IgD-negative memory B cell (primary cell): ENCODE results near the gene BGN. TPM values are rescaled to one million over a fixed set of nuclear protein-coding genes. Genes with fewer than 3 reads are reported as not detected.

Experiments used
- H3K27ac Mint-ChIP-seq, 3 donors: one replicate each; pipeline ENCODE4 v1.8.0; 2020 to 2022; ENCODE audit warnings: mild to moderate bottlenecking in 3 of 3, mixed read lengths in 3 of 3, moderate library complexity in 1 of 3
- H3K27me3 Mint-ChIP-seq: one replicate; pipeline ENCODE4 v1.8.0; 2021; ENCODE audit warnings: mixed read lengths
- H3K36me3 Mint-ChIP-seq: one replicate; pipeline ENCODE4 v1.8.0; 2020; ENCODE audit warnings: mild to moderate bottlenecking, mixed read lengths
- H3K4me1 Mint-ChIP-seq, 3 donors: one replicate each; pipeline ENCODE4 v1.8.0; 2020 to 2022; ENCODE audit warnings: mixed read lengths in 3 of 3, mild to moderate bottlenecking in 1 of 3
- H3K4me3 Mint-ChIP-seq, 4 donors: one replicate each; pipeline ENCODE4 v1.8.0; 2020 to 2022; ENCODE audit warnings: mild to moderate bottlenecking in 4 of 4, mixed read lengths in 4 of 4, moderate library complexity in 3 of 4
- H3K9me3 Mint-ChIP-seq, 3 donors: one replicate each; pipeline ENCODE4 v1.8.0; 2020 to 2021; ENCODE audit warnings: mixed read lengths in 3 of 3, mild to moderate bottlenecking in 1 of 3
- polyA plus RNA-seq: library from polyadenylated mRNA; unstranded; fragments of 300-500 nt; fragmentation: Illumina TruSeq; gene quantifications from one replicate; pipeline ENCODE4 v1.2.3, GENCODE V29; 2021

BGN gene
- not detected for polyA plus RNA-seq

DNA sequence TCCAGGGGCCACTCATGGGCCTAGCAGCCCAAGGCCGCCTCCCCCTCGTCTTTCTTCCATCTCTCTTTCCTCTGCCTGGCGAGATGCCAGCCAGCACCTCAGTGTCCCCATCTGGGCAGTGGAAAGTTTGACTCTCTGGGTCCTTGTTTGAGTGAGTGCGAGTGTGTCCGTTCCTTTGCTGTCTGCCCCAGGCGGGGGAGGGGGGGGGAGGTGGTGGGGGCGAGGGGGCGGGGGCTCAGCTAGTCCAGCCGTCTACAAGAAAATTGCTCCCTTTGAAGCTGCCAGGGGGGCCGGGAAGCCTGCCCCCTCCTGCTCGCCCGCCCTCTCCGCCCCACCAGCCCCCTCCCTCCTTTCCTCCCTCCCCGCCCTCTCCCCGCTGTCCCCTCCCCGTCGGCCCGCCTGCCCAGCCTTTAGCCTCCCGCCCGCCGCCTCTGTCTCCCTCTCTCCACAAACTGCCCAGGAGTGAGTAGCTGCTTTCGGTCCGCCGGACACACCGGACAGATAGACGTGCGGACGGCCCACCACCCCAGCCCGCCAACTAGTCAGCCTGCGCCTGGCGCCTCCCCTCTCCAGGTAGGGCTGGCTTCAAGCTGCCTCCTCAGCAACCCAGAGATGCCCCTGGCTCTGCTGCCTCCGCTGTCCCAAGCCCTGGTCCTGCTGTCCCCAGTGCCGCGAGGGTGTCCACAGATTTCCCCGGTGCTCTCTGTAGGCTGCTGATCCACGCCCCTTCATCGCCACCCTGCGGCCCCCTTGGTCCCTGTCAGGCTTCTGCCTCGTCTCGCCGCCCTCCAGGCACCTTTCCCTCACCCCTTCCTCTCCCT, at the start of gene BGN:
BGN (plus strand) TSS at position 440 of the 821 bp plus-strand sequence. CDS start 9,652 bp downstream, outside the sequence.
- no peak within 1 kb of the TSS for H3K27ac Mint-ChIP-seq
- peak within 1 kb of the TSS in 2 of 4 donors; percentile 65 to 82 for H3K4me3 Mint-ChIP-seq
- H3K27me3 Mint-ChIP-seq: peaks cover 2% of the 10 kb centered on the region
- no peaks in the 10 kb centered on the region for H3K9me3 Mint-ChIP-seq
- H3K4me1 Mint-ChIP-seq: no peaks in the 10 kb centered on the region
- H3K36me3 Mint-ChIP-seq: no peaks in the 10 kb centered on the region

DNA sequence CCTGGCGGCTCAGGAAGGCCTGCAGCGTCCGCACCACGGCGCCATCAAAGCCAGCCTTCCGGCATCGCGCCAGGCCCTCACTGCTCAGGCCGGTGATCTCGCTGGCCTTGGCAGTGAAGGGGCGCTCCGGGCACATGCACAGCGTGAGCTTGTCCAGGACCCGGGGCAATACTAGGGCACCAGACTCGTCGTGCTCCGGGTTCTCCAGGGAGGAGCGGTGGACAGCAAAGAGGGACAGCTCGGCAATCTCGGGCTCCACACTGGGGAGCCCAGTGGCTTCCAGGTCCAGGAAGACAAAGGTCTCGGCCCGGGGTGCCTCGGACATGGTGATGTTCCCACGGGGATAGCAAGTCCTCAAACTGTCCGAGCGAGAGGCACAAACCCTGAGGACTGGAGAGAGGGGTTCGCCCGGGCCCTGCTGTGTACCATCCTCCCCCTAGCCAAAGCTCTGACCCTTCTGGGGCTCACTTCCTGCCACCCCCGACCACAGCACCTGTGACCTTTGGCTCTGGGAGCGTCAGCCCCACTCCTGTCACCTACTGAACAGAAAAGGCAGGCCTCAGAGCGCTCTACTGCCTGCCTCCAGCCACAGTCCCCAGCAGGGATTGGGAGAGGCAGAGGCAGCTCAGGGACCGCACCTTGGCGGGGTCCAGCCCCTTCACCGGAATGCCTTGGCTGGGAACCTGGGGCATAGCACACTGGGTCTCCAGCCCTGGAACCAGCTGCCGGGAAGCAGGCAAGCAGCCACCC, 49.5 kb upstream of the BGN start:
- no peaks in the 10 kb centered on the region for H3K36me3 Mint-ChIP-seq
- no peaks in the 10 kb centered on the region for H3K27me3 Mint-ChIP-seq
- H3K4me1 Mint-ChIP-seq: no peaks in the 10 kb centered on the region
- H3K4me3 Mint-ChIP-seq: no peak overlapping the region
- H3K27ac Mint-ChIP-seq: no peak overlapping the region
- no peaks in the 10 kb centered on the region for H3K9me3 Mint-ChIP-seq

DNA sequence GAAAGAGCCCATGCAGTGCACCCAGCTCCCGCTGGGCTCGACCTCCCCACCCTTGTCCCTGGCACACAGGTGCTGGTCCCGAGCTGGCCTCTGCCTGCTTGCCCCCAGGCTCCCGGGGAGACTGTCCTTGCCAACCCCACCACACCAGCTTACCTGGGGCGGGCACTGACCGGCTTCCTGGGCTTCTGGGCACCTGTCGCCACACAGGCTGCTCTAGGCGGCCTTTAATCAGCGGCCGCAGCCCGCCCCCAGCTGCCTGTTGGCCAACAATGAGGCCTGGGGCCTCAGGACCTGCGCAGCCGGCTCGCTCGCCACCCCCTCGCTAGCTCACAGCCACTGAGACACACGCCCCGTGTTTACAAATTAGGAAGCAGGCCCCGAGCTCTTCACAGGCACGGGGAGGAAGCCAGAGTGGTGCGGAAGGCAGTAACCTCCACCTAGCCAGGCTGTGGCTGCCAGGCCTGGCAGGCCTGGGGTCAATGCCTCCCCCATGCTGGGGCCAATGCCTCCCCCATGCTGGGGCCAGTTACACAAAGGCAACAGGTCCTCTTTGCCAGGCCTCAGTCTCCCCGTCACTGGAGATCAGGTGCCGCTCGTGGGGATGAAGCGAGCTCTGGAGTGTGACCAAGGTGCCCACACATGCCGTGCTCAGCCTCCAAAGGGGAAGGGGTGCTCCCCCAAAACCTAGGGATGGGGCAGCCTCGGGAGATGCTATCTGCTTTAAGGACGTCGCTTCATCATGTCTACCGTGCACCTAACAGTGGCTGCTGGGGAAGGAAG, 48.7 kb upstream of the BGN start, which contains the start of gene TREX2:
TREX2 (minus strand) TSS at position 201 of the 780 bp plus-strand sequence. CDS start 626 bp downstream, outside the sequence.
- Mint-ChIP-seq H3K4me3 (peak within 1 kb of the TSS in 1 of 4 donors; percentile 18), H3K27me3 (no peaks in the 10 kb centered on the region), H3K36me3 (no peaks in the 10 kb centered on the region), H3K9me3 (no peaks in the 10 kb centered on the region), H3K27ac (no peak within 1 kb of the TSS), H3K4me1 (no peaks in the 10 kb centered on the region)

DNA sequence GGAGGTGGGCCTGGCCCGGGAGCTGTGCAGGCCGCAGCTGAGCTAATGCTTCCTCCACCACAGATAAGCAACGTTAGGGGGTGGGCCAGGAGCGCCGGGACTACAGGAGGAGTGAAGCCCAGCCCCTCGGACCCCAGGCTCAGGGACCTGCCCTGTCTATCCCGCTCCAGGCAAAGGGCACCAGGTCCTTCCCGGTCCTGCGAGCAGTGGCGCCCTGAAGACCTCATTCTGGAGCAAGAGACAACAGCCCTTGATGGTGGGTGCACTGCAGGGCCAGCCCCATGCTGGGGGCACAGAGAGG, 48.2 kb upstream of the BGN start:
- no peaks in the 10 kb centered on the region for H3K27me3 Mint-ChIP-seq
- no peaks in the 10 kb centered on the region for H3K36me3 Mint-ChIP-seq
- no peaks in the 10 kb centered on the region for H3K9me3 Mint-ChIP-seq
- peak overlapping the region in 1 of 4 donors; percentile 18 for H3K4me3 Mint-ChIP-seq
- no peaks in the 10 kb centered on the region for H3K4me1 Mint-ChIP-seq
- H3K27ac Mint-ChIP-seq: no peak overlapping the region

DNA sequence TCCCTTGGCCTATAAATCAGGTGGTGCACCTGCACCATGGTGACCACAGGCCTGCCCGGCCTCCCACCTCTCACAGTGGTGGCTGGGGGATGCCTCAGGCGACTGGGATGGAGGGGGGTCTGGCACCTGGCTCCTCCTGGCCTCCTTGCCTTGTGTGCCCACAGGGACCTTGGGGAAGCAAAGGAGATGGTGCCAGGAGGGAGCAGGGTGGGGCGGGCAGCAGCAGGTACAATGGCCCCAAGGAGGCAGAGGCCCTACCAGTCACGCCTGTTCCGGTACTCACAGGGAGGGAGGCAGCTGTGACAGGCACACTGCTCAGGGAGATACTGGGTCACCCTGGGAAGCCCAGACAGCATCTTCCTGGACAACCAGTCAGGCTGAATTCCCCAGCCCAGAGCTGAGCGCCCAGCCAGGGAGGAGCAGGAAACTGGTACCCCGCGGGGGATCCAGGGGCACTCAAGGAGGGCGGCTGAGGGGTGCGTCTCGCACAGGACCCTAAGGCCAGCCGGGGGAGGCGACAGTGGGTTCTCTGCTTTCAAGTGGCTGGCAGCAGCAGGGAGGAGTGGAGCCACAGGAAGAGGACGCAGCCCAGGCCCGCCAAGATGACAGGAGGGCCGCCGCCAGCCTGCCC, 47.7 kb upstream of the BGN start:
- no peaks in the 10 kb centered on the region for H3K27me3 Mint-ChIP-seq

DNA sequence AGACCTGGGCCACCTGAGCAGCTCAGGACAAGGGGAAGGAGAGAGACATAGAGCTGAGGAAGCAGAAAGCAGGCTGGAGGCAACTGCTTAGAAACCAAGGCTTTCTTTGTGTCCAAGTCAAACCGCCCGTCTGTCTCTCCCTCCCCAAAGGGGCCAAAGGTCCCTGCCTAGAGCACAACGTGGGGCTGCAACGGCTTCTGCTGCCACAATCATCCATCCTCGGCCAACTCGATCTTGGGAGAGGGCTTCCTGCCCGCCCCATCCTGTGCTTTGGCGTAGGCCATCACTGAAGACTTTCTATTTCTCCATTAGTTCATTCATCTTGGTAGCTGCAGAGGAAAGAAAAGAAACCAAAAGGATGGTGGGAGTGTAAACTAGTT, 47.2 kb upstream of the BGN start:
- Mint-ChIP-seq H3K27ac (no peak overlapping the region), H3K4me1 (no peaks in the 10 kb centered on the region), H3K27me3 (no peaks in the 10 kb centered on the region), H3K36me3 (no peaks in the 10 kb centered on the region), H3K9me3 (no peaks in the 10 kb centered on the region), H3K4me3 (no peak overlapping the region)

More for the DNA sequence above, 47.7 kb upstream of the BGN start:
- H3K4me3 Mint-ChIP-seq: no peak overlapping the region
- no peaks in the 10 kb centered on the region for H3K4me1 Mint-ChIP-seq
- no peak overlapping the region for H3K27ac Mint-ChIP-seq
- H3K9me3 Mint-ChIP-seq: no peaks in the 10 kb centered on the region
- no peaks in the 10 kb centered on the region for H3K36me3 Mint-ChIP-seq

DNA sequence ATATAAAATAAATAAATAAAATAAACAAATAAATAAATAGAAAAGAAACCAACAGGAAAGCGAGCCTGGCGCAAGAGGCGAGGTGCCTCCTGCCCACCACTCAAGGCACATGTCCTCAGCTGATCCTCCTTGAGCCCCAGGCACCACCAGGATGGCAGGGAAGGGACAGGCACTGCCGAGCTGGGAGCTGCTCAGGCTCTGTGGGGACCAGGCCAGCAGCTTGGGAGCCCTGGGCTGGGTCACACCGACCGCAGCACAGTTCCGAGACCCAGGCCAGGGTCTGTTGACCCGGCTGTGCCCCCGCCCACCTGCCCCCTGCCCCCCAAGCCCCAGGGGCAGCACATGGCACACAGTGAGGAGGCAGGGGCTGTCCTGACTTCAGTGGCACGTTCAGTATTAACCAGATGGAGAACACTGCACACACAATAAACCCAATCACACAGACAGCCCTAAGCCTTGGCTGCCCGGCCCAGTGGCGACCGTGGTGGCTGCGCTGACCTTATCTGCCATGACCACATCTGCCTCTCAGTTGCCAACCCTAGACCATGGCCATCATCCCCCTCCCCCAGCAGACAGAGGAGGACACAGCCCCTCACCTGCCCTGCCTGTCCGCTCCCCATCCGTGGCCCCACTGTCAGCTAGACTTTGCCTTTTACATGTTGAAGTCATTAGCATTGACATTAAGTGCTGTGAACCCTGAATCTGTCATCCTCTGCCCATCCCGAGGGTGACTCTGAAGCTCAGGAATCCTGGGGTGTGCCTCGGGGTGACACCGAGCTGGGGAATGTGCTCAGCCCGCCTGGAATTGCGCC, 46.0 kb upstream of the BGN start:
- no peaks in the 10 kb centered on the region for H3K27me3 Mint-ChIP-seq
- H3K9me3 Mint-ChIP-seq: peaks cover 0 to 2% (median 0%) of the 10 kb centered on the region in 3 donors
- H3K4me1 Mint-ChIP-seq: no peaks in the 10 kb centered on the region
- H3K36me3 Mint-ChIP-seq: no peaks in the 10 kb centered on the region
- no peak overlapping the region for H3K27ac Mint-ChIP-seq
- no peak overlapping the region for H3K4me3 Mint-ChIP-seq

DNA sequence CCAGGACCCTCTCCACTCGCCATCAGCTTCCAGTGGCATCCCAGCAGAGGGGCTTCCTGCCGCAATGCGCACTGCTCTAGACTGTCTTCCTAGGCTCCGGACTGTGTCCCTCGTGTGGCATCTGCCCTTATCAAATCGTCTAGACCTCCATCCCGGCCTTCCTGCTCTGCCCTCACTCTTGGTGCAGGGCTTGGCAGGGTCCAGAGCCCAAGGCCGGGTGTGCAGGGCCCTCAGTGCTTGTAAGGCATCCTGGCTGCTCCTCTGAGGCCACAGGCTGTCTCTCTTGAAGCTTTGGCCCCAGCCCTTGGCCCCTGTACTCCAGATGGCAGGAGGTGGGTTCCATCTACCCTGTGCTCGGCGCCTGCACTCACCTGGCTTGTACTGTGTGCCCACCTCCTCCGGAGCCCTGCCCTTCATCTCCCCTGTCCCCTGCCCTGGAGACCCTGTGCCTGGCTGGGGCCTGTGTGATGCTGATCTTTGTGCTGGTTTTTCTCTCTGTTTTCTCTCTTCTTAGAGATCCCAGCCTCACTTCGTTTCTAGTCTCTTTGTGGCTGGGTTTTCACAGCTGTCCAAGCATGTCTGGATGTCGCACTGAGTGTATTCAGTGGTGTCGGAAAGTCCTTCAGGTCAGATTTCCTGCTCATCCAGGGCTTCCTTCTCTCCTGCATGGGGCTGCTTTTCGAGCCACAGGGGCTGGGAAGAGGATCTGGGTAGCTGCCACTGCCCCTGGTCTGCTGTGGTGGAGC, 45.2 kb upstream of the BGN start:
- Mint-ChIP-seq H3K4me1 (no peaks in the 10 kb centered on the region), H3K27ac (peak overlapping the region in 1 of 3 donors; percentile 73), H3K9me3 (peaks cover 0 to 2% (median 0%) of the 10 kb centered on the region in 3 donors), H3K36me3 (no peaks in the 10 kb centered on the region), H3K4me3 (no peak overlapping the region), H3K27me3 (no peaks in the 10 kb centered on the region)

DNA sequence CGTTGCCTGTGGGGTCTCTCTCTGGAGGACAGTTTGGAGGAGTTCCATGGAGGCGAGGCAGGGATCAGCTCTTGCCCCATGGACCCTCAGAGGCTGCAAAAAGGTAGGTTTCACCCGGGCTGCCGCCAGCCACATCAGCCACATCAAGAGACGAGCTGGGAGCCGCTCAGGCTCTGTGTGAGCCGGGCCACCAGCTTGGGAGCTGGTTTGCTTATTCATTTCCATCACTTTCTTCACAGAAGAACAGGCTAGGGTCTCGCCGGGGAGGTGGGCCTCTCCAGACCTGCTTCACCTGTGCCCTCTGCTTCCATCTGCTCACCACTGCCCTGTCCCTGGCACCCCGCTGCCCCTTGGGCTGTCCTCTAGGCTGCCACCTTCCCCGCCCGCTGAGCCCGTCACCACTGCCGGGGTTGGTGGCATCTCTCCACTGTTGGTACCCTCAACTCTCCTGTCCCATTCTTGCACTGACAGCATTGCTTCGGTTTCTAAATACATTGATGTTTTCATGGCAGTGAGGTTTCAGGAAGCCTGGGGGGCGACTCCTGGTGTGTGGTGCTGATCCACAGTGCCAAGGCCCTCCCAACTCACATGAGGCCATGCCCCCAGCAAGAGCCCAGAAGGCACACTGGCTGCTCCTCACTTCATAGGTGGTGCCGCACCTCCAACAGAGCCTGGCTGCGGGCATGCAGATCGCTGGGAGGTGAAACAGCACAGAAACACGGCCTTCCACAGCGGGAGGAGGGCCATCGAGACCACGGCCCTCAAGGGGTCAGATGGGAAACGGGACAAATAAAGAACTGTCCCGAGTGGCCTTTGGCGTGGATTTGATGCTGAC, 44.4 kb upstream of the BGN start:
- Mint-ChIP-seq H3K27ac (peak overlapping the region in 1 of 3 donors; percentile 73), H3K9me3 (peaks cover 0 to 2% (median 0%) of the 10 kb centered on the region in 3 donors), H3K4me1 (no peaks in the 10 kb centered on the region), H3K36me3 (no peaks in the 10 kb centered on the region), H3K27me3 (no peaks in the 10 kb centered on the region), H3K4me3 (no peak overlapping the region)

DNA sequence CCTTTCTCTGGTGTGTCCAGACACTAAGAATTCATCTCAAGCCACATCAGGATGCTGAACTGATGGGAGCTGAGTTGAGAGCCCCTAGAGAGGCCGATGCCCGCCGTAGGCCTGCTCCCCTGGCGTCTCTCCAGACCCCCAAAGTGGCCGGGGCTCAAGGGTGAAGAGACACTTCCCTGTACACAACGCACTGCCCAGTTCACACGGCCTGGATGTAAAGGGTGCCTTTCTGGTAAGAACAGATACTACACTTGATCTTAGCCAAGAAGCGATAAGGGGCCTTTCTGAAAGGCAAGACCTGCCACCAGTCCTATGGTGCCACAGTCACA, 43.9 kb upstream of the BGN start:
- H3K4me1 Mint-ChIP-seq: no peaks in the 10 kb centered on the region
- peaks cover 0 to 2% (median 0%) of the 10 kb centered on the region in 3 donors for H3K9me3 Mint-ChIP-seq
- H3K27me3 Mint-ChIP-seq: no peaks in the 10 kb centered on the region
- no peaks in the 10 kb centered on the region for H3K36me3 Mint-ChIP-seq
- no peak overlapping the region for H3K4me3 Mint-ChIP-seq
- peak overlapping the region in 1 of 3 donors; percentile 74 for H3K27ac Mint-ChIP-seq

DNA sequence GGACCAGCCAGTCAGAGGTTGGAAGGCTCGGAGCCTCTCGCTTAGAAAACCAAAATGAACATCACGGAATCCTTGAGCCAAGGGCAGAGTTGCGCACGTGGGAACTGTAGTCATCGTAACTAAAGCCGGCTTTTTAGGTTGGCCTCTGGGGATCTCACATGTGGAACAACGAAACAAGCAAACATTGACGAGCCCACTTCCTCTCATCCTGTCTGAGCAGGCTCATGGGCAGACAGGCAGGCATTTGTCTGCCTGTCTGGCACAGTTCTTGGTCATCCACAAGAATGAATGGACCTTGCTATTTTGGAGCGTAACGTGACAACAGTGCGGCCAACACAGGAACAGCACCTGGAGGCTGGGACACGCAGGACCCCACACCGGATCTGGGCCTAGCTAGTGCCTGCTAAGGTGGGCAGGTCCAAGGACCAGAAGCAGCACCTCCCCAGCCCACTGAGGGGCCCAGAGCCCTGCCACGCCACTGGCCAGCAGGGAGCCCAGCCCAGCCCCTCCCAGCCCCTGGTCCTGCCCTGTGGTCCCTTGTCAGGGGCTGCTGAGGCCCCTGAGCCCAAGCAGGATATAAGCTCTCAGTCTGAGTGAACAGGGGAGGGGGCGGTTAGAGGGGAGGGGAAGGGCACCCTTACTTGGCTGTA, 39.8 kb upstream of the BGN start:
- Mint-ChIP-seq H3K4me1 (peaks cover 0 to 2% (median 0%) of the 10 kb centered on the region in 3 donors), H3K36me3 (peaks cover 3% of the 10 kb centered on the region), H3K27ac (no peak overlapping the region), H3K9me3 (peaks cover 0 to 2% (median 0%) of the 10 kb centered on the region in 3 donors), H3K27me3 (no peaks in the 10 kb centered on the region), H3K4me3 (no peak overlapping the region)

DNA sequence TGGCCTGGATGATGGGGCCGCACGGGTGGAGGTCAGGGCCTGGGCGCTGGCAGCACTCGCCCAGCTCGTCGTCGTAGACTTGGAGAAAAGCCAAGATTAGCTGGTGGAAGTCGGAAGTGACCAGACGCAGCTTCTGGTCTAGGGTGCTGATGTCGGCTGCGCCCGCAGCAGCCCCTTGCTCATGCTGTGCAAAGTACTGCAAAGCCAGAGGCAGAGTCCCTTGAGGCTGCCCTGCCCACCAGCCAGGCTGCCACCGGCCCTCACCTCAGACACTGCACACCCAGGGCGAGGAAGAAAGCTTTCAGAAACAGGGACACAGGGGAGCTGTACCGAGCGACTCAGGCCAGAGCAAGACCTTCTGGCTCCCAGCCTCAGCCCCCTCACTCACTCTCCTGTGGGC, 39.2 kb upstream of the BGN start:
- H3K27ac Mint-ChIP-seq: no peak overlapping the region
- H3K36me3 Mint-ChIP-seq: peaks cover 3% of the 10 kb centered on the region
- H3K4me3 Mint-ChIP-seq: no peak overlapping the region
- peaks cover 0 to 2% (median 0%) of the 10 kb centered on the region in 3 donors for H3K4me1 Mint-ChIP-seq
- H3K27me3 Mint-ChIP-seq: no peaks in the 10 kb centered on the region
- H3K9me3 Mint-ChIP-seq: peaks cover 0 to 2% (median 0%) of the 10 kb centered on the region in 3 donors
